IPS-18a (cell line): Measurements from ENCODE around the gene RTKN2.
"Not testable (repeated sequence)": the region's sequence is repeated elsewhere in the genome, so short reads cannot be mapped to it uniquely, and the experiment has no call there.

Source experiments
- H3K27ac ChIP-seq: one replicate; pipeline ENCODE4 v1.5.1; 2013; ENCODE audit warnings: low read length
- H3K27me3 ChIP-seq: one replicate; pipeline ENCODE4 v1.6.1; 2013; ENCODE audit warnings: mild to moderate bottlenecking, low read length; ENCODE audit not compliant: control insufficient read depth, insufficient read depth
- H3K36me3 ChIP-seq: one replicate; pipeline ENCODE4 v1.6.1; 2013; ENCODE audit warnings: low read depth, low read length; ENCODE audit not compliant: control insufficient read depth
- H3K4me1 ChIP-seq: one replicate; pipeline ENCODE4 v1.6.1; 2013; ENCODE audit warnings: low read depth, low read length; ENCODE audit not compliant: control insufficient read depth
- H3K4me3 ChIP-seq: one replicate; pipeline ENCODE4 v1.5.1; 2013; ENCODE audit warnings: low read length
- H3K9ac ChIP-seq: one replicate; pipeline ENCODE4 v1.6.1; 2013; ENCODE audit warnings: mild to moderate bottlenecking, low read length, moderate library complexity
- H3K9me3 ChIP-seq: one replicate; pipeline ENCODE4 v1.6.1; 2013; ENCODE audit warnings: low read depth, low read length; ENCODE audit not compliant: control insufficient read depth

RTKN2 gene

GRCh38 chr10:62268399-62269114 lies at the start of gene RTKN2:
TSS of gene RTKN2 (minus strand) at chr10:62268844. CDS start at chr10:62268610, 234 bp downstream.
- Histone ChIP-seq H3K27me3 (peaks cover 10% of the 10 kb centered on the region), H3K9ac (peak within 1 kb of the TSS; percentile 93), H3K36me3 (no peaks in the 10 kb centered on the region), H3K4me1 (peaks cover 33% of the 10 kb centered on the region), H3K4me3 (peak within 1 kb of the TSS; percentile 97), H3K9me3 (no peaks in the 10 kb centered on the region), H3K27ac (peak within 1 kb of the TSS; percentile 68)

GRCh38 chr10:62317257-62317656 lies 48.6 kb upstream of the RTKN2 start:
- Histone ChIP-seq H3K4me1 (no peaks in the 10 kb centered on the region), H3K4me3 (no peak overlapping the region), H3K36me3 (no peaks in the 10 kb centered on the region), H3K27ac (no peak overlapping the region), H3K9ac (no peak overlapping the region), H3K9me3 (no peaks in the 10 kb centered on the region), H3K27me3 (no peaks in the 10 kb centered on the region)

- no peaks in the 10 kb centered on the region for H3K27me3 ChIP-seq
- no peak overlapping the region for H3K27ac ChIP-seq
- no peaks in the 10 kb centered on the region for H3K36me3 ChIP-seq
- no peak overlapping the region for H3K9ac ChIP-seq
- no peaks in the 10 kb centered on the region for H3K9me3 ChIP-seq
- no peak overlapping the region for H3K4me3 ChIP-seq
- peaks cover 4% of the 10 kb centered on the region for H3K4me1 ChIP-seq
Observed at GRCh38 chr10:62309254-62309653, 40.6 kb upstream of the RTKN2 start.

GRCh38 chr10:62308101-62308500 lies 39.5 kb upstream of the RTKN2 start:
- Histone ChIP-seq H3K27ac (no peak overlapping the region), H3K9me3 (no peaks in the 10 kb centered on the region), H3K27me3 (no peaks in the 10 kb centered on the region), H3K36me3 (no peaks in the 10 kb centered on the region), H3K4me1 (peaks cover 4% of the 10 kb centered on the region), H3K9ac (no peak overlapping the region), H3K4me3 (no peak overlapping the region)

- H3K36me3 ChIP-seq: no peaks in the 10 kb centered on the region
- H3K27me3 ChIP-seq: no peaks in the 10 kb centered on the region
- H3K9ac ChIP-seq: no peak overlapping the region
- H3K27ac ChIP-seq: no peak overlapping the region
- no peak overlapping the region for H3K4me3 ChIP-seq
- no peaks in the 10 kb centered on the region for H3K9me3 ChIP-seq
- peaks cover 4% of the 10 kb centered on the region for H3K4me1 ChIP-seq
Observed at GRCh38 chr10:62307635-62308034, 39.0 kb upstream of the RTKN2 start.

- H3K9me3 ChIP-seq: no peaks in the 10 kb centered on the region
- H3K27ac ChIP-seq: no peak overlapping the region
- H3K36me3 ChIP-seq: no peaks in the 10 kb centered on the region
- H3K4me3 ChIP-seq: no peak overlapping the region
- no peak overlapping the region for H3K9ac ChIP-seq
- no peaks in the 10 kb centered on the region for H3K27me3 ChIP-seq
- H3K4me1 ChIP-seq: peaks cover 4% of the 10 kb centered on the region
Observed at GRCh38 chr10:62306663-62307062, 38.0 kb upstream of the RTKN2 start.

- no peak overlapping the region for H3K9ac ChIP-seq
- H3K27ac ChIP-seq: no peak overlapping the region
- no peaks in the 10 kb centered on the region for H3K36me3 ChIP-seq
- H3K27me3 ChIP-seq: no peaks in the 10 kb centered on the region
- no peaks in the 10 kb centered on the region for H3K9me3 ChIP-seq
- H3K4me1 ChIP-seq: peaks cover 4% of the 10 kb centered on the region
- no peak overlapping the region for H3K4me3 ChIP-seq
Observed at GRCh38 chr10:62305813-62306212, 37.2 kb upstream of the RTKN2 start.

GRCh38 chr10:62303922-62304321 lies 35.3 kb upstream of the RTKN2 start:
- Histone ChIP-seq H3K36me3 (no peaks in the 10 kb centered on the region), H3K4me1 (peaks cover 4% of the 10 kb centered on the region), H3K9ac (no peak overlapping the region), H3K4me3 (no peak overlapping the region), H3K9me3 (no peaks in the 10 kb centered on the region), H3K27me3 (no peaks in the 10 kb centered on the region), H3K27ac (no peak overlapping the region)

- H3K27me3 ChIP-seq: no peaks in the 10 kb centered on the region
- H3K9me3 ChIP-seq: no peaks in the 10 kb centered on the region
- no peak overlapping the region for H3K9ac ChIP-seq
- H3K27ac ChIP-seq: no peak overlapping the region
- no peaks in the 10 kb centered on the region for H3K36me3 ChIP-seq
- H3K4me1 ChIP-seq: no peaks in the 10 kb centered on the region
- no peak overlapping the region for H3K4me3 ChIP-seq
Observed at GRCh38 chr10:62302760-62303159, 34.1 kb upstream of the RTKN2 start.

GRCh38 chr10:62297857-62298256 lies 29.2 kb upstream of the RTKN2 start:
- no peak overlapping the region for H3K27ac ChIP-seq
- no peaks in the 10 kb centered on the region for H3K36me3 ChIP-seq
- H3K4me1 ChIP-seq: no peaks in the 10 kb centered on the region
- H3K4me3 ChIP-seq: no peak overlapping the region
- H3K9ac ChIP-seq: no peak overlapping the region
- H3K27me3 ChIP-seq: no peaks in the 10 kb centered on the region
- no peaks in the 10 kb centered on the region for H3K9me3 ChIP-seq

- Histone ChIP-seq H3K4me3 (no peak overlapping the region), H3K9me3 (no peaks in the 10 kb centered on the region), H3K36me3 (no peaks in the 10 kb centered on the region), H3K4me1 (no peaks in the 10 kb centered on the region), H3K27me3 (no peaks in the 10 kb centered on the region), H3K27ac (no peak overlapping the region), H3K9ac (no peak overlapping the region)
Observed at GRCh38 chr10:62284221-62284620, 15.6 kb upstream of the RTKN2 start.

- H3K4me3 ChIP-seq, H3K9me3 ChIP-seq, H3K27me3 ChIP-seq, H3K27ac ChIP-seq, H3K9ac ChIP-seq, H3K4me1 ChIP-seq, H3K36me3 ChIP-seq: not testable (repeated sequence)
Observed at GRCh38 chr10:62281348-62281747, 12.7 kb upstream of the RTKN2 start.
